Measurements from ENCODE around the gene CCDC93.

- TF ChIP-seq, protein P1, sequence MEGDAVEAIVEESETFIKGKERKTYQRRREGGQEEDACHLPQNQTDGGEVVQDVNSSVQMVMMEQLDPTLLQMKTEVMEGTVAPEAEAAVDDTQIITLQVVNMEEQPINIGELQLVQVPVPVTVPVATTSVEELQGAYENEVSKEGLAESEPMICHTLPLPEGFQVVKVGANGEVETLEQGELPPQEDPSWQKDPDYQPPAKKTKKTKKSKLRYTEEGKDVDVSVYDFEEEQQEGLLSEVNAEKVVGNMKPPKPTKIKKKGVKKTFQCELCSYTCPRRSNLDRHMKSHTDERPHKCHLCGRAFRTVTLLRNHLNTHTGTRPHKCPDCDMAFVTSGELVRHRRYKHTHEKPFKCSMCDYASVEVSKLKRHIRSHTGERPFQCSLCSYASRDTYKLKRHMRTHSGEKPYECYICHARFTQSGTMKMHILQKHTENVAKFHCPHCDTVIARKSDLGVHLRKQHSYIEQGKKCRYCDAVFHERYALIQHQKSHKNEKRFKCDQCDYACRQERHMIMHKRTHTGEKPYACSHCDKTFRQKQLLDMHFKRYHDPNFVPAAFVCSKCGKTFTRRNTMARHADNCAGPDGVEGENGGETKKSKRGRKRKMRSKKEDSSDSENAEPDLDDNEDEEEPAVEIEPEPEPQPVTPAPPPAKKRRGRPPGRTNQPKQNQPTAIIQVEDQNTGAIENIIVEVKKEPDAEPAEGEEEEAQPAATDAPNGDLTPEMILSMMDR (conservative IDR thresholded peaks at IDR 0.05) = no peak
- no peak for TF ChIP-seq ZFX (IDR thresholded peaks at IDR 0.05)
Observed at GRCh38 chr2:118014492-118014824, 588 bp upstream of the CCDC93 start.

Measured in C4-2B (cell line).